Upper lobe of left lung (tissue), 6 donors: ENCODE measurements around the gene PDE4D. TPM values are rescaled to one million over a fixed set of nuclear protein-coding genes. Genes with fewer than 3 reads are reported as not detected.

Source experiments
- ATAC-seq, 2 donors: fragments of 200-7000 bp; cut with Tn5 transposase; one replicate each; pipeline ENCODE4 v1.9.1; 2022; ENCODE audit warnings: mild to moderate bottlenecking in 2 of 2, moderate library complexity in 2 of 2; ENCODE audit not compliant: low FRiP score in 2 of 2
- DNase-seq, 2 donors: peaks; one replicate each; pipeline ENCODE4 v3.0.0-alpha.2; 2019 to 2020
- H3K27ac ChIP-seq, 4 donors: fragments of 200-600 bp; sonication (generic); one replicate each; pipeline ENCODE4 v1.5.1; 2016 to 2019
- H3K27me3 ChIP-seq, 4 donors: fragments of 200-600 bp; sonication (generic); one replicate each; pipeline ENCODE4 v1.5.1; 2017 to 2019
- H3K36me3 ChIP-seq, 4 donors: fragments of 200-600 bp; sonication (generic); one replicate each; pipeline ENCODE4 v1.5.1; 2016 to 2019
- H3K4me1 ChIP-seq, 4 donors: fragments of 200-600 bp; sonication (generic); one replicate each; pipeline ENCODE4 v1.5.1; 2018 to 2019
- H3K4me3 ChIP-seq, 4 donors: fragments of 200-600 bp; sonication (generic); one replicate each; pipeline ENCODE4 v1.5.1; 2017 to 2019; ENCODE audit warnings: mild to moderate bottlenecking in 2 of 4, moderate library complexity in 1 of 4
- H3K9me3 ChIP-seq, 4 donors: fragments of 200-600 bp; sonication (generic); one replicate each; pipeline ENCODE4 v1.5.1; 2018 to 2019
- EP300 ChIP-seq, 4 donors: sonication (generic); formaldehyde crosslinking; IDR thresholded peaks; one replicate each; pipeline ENCODE4 v1.5.1; 2017; ENCODE audit warnings: antibody characterized with exemption in 4 of 4, control low read depth in 2 of 4
- POLR2A ChIP-seq, 4 donors: fragments of 450-650 bp; IDR thresholded peaks; one replicate each; pipeline ENCODE4 v1.5.1; 2016 to 2017; ENCODE audit warnings: antibody characterized with exemption in 4 of 4, mild to moderate bottlenecking in 2 of 4
- POLR2AphosphoS5 ChIP-seq, 2 donors: sonication (generic); formaldehyde crosslinking; IDR thresholded peaks; one replicate each; pipeline ENCODE4 v1.5.1; 2017; ENCODE audit warnings: antibody characterized with exemption in 2 of 2
- WGBS, 2 donors: methylation state at CpG; one replicate each; pipeline ENCODE4 v1.1.5; 2017 to 2018; 5-methylcytosine and 5-hydroxymethylcytosine counted together
- total RNA-seq, 6 donors: library from RNA; depleted of rRNA in 4 of 6; stranded (reverse); fragments of >200 nt in 4 of 6; gene quantifications; one replicate each; pipeline versions ENCODE4 v1.1.0 to v1.2.1, GENCODE V29; 2016 to 2021
- TF ChIP-seq, protein P1 (sequence below), 6 experiments: fragments of 450-650 bp in 4 of 6; fragments of 200-600 bp in 2 of 6; sonication (generic) in 2 of 6; IDR thresholded peaks; one replicate each; pipeline ENCODE4 v1.5.1; 2016 to 2019; ENCODE audit warnings: antibody characterized with exemption in 6 of 6
- donor health status: DM: no; HTN: no; CAD: no; lungs with moderate emphysema.
- donor health status: DM: no; HTN: yes; CAD: no; lungs with severe emphysema.

PDE4D gene
- total RNA-seq, 6 donors from 2014 or later: 50.4 to 188 (median 84.0) TPM

DNA sequence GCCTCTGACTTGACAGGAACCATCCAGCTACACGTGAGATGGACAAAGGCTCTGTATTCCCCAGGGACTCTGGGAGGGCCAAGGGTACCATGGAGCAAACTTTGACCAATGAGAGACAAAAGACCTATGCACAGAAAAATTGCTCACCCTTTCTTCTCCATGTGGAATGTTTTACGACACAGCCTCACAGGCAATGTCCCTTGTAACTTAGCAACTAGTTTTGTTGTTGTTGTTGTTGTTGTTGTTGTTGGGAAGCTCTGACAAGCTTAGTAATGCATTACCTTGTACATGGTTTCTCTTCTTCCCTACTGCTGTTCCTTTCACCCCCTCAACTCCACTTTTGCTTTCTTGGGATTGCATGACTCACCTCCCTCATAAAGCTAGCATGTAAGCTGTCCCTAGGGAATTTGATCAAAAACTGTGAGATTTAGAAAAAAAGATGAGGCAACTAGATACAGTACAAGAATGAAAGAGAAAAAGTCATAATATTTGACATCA lies 759.7 kb downstream of the PDE4D start:
- WGBS, 2 donors: 94 to 96% methylated on average over 2 of the region's 2 CpGs
- Histone ChIP-seq H3K9me3 (no peaks in the 10 kb centered on the region), H3K27ac (no peak overlapping the region), H3K36me3 (no peaks in the 10 kb centered on the region), H3K4me3 (no peak overlapping the region), H3K4me1 (peaks cover 0 to 2% (median 0%) of the 10 kb centered on the region in 4 donors), H3K27me3 (no peaks in the 10 kb centered on the region)
- TF ChIP-seq POLR2AphosphoS5 (IDR thresholded peaks at IDR 0.05) (no peak), POLR2A (IDR thresholded peaks at IDR 0.05) (no peak), EP300 (IDR thresholded peaks at IDR 0.05) (no peak)
- TF ChIP-seq, protein P1, sequence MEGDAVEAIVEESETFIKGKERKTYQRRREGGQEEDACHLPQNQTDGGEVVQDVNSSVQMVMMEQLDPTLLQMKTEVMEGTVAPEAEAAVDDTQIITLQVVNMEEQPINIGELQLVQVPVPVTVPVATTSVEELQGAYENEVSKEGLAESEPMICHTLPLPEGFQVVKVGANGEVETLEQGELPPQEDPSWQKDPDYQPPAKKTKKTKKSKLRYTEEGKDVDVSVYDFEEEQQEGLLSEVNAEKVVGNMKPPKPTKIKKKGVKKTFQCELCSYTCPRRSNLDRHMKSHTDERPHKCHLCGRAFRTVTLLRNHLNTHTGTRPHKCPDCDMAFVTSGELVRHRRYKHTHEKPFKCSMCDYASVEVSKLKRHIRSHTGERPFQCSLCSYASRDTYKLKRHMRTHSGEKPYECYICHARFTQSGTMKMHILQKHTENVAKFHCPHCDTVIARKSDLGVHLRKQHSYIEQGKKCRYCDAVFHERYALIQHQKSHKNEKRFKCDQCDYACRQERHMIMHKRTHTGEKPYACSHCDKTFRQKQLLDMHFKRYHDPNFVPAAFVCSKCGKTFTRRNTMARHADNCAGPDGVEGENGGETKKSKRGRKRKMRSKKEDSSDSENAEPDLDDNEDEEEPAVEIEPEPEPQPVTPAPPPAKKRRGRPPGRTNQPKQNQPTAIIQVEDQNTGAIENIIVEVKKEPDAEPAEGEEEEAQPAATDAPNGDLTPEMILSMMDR (IDR thresholded peaks at IDR 0.05): no peak
- no peak for DNase-seq
- no peak for ATAC-seq

DNA sequence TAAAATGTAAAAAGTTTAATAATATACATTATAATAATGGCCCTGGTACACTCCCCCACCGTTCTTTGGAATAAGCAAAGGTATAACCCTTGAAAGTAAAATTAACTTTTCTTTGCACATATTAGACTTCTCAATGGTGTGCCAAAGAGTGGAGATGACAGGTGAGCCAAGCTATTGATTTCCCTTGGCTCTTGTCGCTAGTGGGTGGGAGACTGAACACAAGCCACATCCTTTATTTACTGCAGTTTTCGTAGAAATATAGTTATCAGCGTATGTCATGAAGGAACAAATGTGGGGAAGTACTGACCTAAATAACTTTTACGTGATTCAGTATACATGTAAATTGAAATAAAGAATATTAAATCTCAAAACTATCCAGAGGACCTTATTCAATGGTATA lies 761.4 kb downstream of the PDE4D start:
- Histone ChIP-seq H3K9me3 (no peaks in the 10 kb centered on the region), H3K27me3 (no peaks in the 10 kb centered on the region), H3K4me3 (no peak overlapping the region), H3K4me1 (peaks cover 1 to 12% (median 7%) of the 10 kb centered on the region in 4 donors), H3K36me3 (no peaks in the 10 kb centered on the region), H3K27ac (no peak overlapping the region)
- no peak for ATAC-seq
- TF ChIP-seq EP300 (IDR thresholded peaks at IDR 0.05) (peak in 1 of 4 donors; percentile 2), POLR2AphosphoS5 (IDR thresholded peaks at IDR 0.05) (no peak)
- 91 to 93% methylated on average over 5 of the region's 5 CpGs for WGBS, 2 donors
- DNase-seq: no peak

DNA sequence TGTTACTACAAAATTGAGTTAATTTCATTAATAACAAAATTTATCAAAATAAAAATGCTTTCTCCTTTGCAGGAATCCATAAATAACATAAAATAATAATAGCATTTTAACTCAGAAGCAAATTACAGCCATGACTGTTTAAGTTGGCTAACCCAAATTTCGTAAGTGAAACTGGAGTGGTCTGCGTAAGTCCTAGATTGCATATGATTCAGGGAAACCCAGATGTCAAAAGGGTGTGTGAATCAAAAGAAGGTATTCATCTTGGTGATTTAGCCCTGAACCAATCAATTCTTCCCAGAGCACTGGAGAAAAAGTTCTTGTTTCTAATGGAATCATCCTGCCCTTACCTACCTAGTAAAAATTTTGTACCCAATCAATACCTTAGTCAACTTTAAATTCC lies 763.1 kb downstream of the PDE4D start:
- no peak for ATAC-seq
- Histone ChIP-seq H3K27me3 (no peaks in the 10 kb centered on the region), H3K27ac (no peak overlapping the region), H3K9me3 (no peaks in the 10 kb centered on the region), H3K4me3 (no peak overlapping the region), H3K4me1 (peaks cover 13 to 29% (median 21%) of the 10 kb centered on the region in 4 donors), H3K36me3 (no peaks in the 10 kb centered on the region)
- TF ChIP-seq POLR2A (IDR thresholded peaks at IDR 0.05) (no peak), POLR2AphosphoS5 (IDR thresholded peaks at IDR 0.05) (no peak), EP300 (IDR thresholded peaks at IDR 0.05) (no peak)
- TF ChIP-seq, protein P1 (IDR thresholded peaks at IDR 0.05): no peak
- no peak for DNase-seq
- WGBS, 2 donors: 76 to 85% methylated on average over 2 of the region's 2 CpGs

DNA sequence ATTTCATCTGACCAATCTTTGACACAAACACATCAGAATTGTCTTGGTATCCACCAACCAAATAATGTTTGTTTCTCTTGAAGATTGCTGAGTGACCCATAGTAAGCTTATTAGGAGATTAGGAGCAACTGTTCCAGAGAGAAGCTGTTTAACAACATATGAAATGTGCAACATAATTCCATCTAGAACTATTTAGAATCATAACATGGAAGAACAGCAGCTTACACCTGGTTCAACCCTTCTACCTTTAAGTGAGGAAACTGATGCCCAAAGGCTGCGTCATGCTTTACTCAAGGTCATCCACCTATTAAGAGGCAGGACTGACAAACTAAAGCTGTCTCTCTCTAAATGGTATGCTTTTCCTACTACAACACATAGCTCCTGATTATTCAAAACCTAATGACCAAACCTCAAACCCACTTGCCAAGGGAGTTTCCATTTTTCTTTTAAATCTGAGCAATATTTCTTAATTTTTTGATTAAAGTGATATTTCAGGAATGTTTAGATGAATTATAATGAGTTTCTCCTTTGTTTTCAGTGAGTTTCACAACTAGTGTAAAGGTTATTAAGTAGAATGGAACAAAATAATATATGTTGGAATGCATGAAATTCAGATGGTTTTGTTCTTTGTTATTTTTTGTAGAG lies 764.8 kb downstream of the PDE4D start:
- ATAC-seq: no peak
- TF ChIP-seq, protein P1 (IDR thresholded peaks at IDR 0.05): no peak
- TF ChIP-seq EP300 (IDR thresholded peaks at IDR 0.05) (no peak), POLR2A (IDR thresholded peaks at IDR 0.05) (no peak), POLR2AphosphoS5 (IDR thresholded peaks at IDR 0.05) (no peak)
- Histone ChIP-seq H3K4me1 (peaks cover 15 to 46% (median 31%) of the 10 kb centered on the region in 4 donors), H3K4me3 (no peak overlapping the region), H3K36me3 (no peaks in the 10 kb centered on the region), H3K27me3 (no peaks in the 10 kb centered on the region), H3K27ac (peak overlapping the region in 3 of 4 donors; percentile 73 to 87 (median 79)), H3K9me3 (no peaks in the 10 kb centered on the region)
- 88 to 94% methylated on average over 1 of the region's 1 CpG for WGBS, 2 donors
- DNase-seq: no peak

GRCh38 chr5:59126708-59127573 lies 766.6 kb downstream of the PDE4D start:
- TF ChIP-seq POLR2A (IDR thresholded peaks at IDR 0.05): no peak
- no peak for TF ChIP-seq EP300 (IDR thresholded peaks at IDR 0.05)
- no peak for TF ChIP-seq POLR2AphosphoS5 (IDR thresholded peaks at IDR 0.05)
- TF ChIP-seq, protein P1 (IDR thresholded peaks at IDR 0.05): no peak
- WGBS, 2 donors: 25 to 33% methylated on average over 15 of the region's 15 CpGs
- Histone ChIP-seq H3K36me3 (no peaks in the 10 kb centered on the region), H3K4me1 (peaks cover 18 to 52% (median 32%) of the 10 kb centered on the region in 4 donors), H3K4me3 (peak overlapping the region in 3 of 4 donors; percentile 18 to 42 (median 36)), H3K27ac (peak overlapping the region; percentile 79 to 87 (median 84)), H3K9me3 (no peaks in the 10 kb centered on the region), H3K27me3 (no peaks in the 10 kb centered on the region)
- peak; percentile 45 to 49 for ATAC-seq
- no peak for DNase-seq
